Measurements from ENCODE around the gene NDST4.

Gene NDST4

DNA sequence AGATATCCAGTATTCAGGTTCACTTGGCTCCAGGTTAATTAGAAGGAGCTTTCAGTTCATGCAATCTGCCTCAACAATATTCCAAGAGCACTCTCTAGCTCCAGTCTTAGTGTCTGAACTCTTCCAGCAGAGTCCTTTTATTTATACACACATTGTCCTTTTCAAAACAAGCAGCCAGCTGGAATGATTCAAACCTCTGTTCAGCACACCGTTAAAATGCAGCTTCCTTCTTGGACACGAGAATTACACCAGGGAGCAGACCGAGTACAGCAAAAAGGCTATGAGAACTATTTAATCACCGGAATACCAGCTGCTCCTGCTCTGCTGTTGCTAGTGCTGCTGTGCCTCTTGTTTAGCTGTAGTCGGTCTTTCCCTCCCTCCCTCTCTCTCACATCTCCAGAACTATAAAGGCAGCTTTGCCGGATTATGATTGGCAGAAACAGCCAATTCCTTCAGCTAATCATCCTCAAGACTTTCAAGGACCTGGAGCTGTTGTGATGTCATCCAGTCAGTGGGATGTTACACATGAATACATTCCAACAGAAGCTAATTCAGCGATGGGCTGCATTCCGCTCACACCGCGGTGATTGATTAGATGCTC lies at the start of gene NDST4:
NDST4 (minus strand) TSS at position 115 of the 601 bp plus-strand sequence. CDS start 36,584 bp downstream, outside the sequence.
- Histone ChIP-seq H3K4me1 (ENCODE audit: control insufficient read depth, low read length) (no peaks in the 10 kb centered on the region), H3K27me3 (ENCODE audit: control insufficient read depth, low read length) (no peaks in the 10 kb centered on the region), H3K36me3 (ENCODE audit: control insufficient read depth, low read length) (no peaks in the 10 kb centered on the region), H3K4me3 (ENCODE audit: low read length) (no peak within 1 kb of the TSS), H3K9me3 (ENCODE audit: control insufficient read depth, insufficient read depth, low read length) (no peaks in the 10 kb centered on the region), H3K27ac (ENCODE audit: low read depth, low read length) (no peak within 1 kb of the TSS), H3K9me2 (replicated peaks; ENCODE audit: control insufficient read depth, low read length) (no peaks in the 10 kb centered on the region), H3F3A (ENCODE audit: control insufficient read depth, insufficient read depth) (no peaks in the 10 kb centered on the region), H3K79me2 (ENCODE audit: control insufficient read depth, low read length) (no peaks in the 10 kb centered on the region), H3K4me2 (ENCODE audit: low read length) (no peak within 1 kb of the TSS), H4K20me1 (ENCODE audit: control insufficient read depth, insufficient read depth, low read depth, low read length) (no peaks in the 10 kb centered on the region)
- TF ChIP-seq CTCF (IDR thresholded peaks at IDR 0.05; ENCODE audit: low read depth, low read length, poor library complexity, severe bottlenecking), result no peak
- TF ChIP-seq EZH2phosphoT487 (IDR thresholded peaks at IDR 0.05; ENCODE audit: borderline replicate concordance, low read length), result no peak

GRCh38 chr4:115159141-115159540 lies 45.7 kb upstream of the NDST4 start:
- Histone ChIP-seq H3K4me3 (ENCODE audit: low read length) (no peak overlapping the region), H3K9me2 (replicated peaks; ENCODE audit: control insufficient read depth, low read length) (no peaks in the 10 kb centered on the region), H3K4me1 (ENCODE audit: control insufficient read depth, low read length) (peaks cover 11% of the 10 kb centered on the region), H3K36me3 (ENCODE audit: control insufficient read depth, low read length) (no peaks in the 10 kb centered on the region), H3K79me2 (ENCODE audit: control insufficient read depth, low read length) (no peaks in the 10 kb centered on the region), H3K9me3 (ENCODE audit: control insufficient read depth, insufficient read depth, low read length) (no peaks in the 10 kb centered on the region), H3F3A (ENCODE audit: control insufficient read depth, insufficient read depth) (no peaks in the 10 kb centered on the region), H3K27ac (ENCODE audit: low read depth, low read length) (no peak overlapping the region), H3K27me3 (ENCODE audit: control insufficient read depth, low read length) (no peaks in the 10 kb centered on the region), H4K20me1 (ENCODE audit: control insufficient read depth, insufficient read depth, low read depth, low read length) (no peaks in the 10 kb centered on the region), H3K4me2 (ENCODE audit: low read length) (no peak overlapping the region)
- TF ChIP-seq EZH2phosphoT487 (IDR thresholded peaks at IDR 0.05; ENCODE audit: borderline replicate concordance, low read length) (no peak), CTCF (IDR thresholded peaks at IDR 0.05; ENCODE audit: low read depth, low read length, poor library complexity, severe bottlenecking) (no peak)

DNA sequence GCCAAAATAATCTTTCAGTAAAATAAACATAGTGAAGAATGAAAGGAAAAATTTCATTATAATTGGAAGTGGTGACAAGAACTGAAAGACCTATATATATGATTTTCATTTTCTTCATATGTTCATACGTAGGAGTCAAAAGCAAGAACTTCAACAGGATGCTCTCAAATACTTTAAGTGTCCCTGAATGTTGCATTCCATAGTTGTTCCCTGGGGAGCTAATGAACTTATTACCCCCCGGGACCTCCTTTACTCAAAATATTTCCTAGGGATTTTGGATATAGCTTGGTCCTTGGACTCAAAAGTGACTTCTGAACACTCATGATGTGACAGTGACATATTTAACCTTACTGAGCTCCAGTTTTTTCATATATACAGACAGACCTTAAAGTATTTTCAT lies 44.9 kb upstream of the NDST4 start:
- Histone ChIP-seq H3K27ac (ENCODE audit: low read depth, low read length) (no peak overlapping the region), H3K4me1 (ENCODE audit: control insufficient read depth, low read length) (peaks cover 11% of the 10 kb centered on the region), H4K20me1 (ENCODE audit: control insufficient read depth, insufficient read depth, low read depth, low read length) (no peaks in the 10 kb centered on the region), H3K4me2 (ENCODE audit: low read length) (no peak overlapping the region), H3F3A (ENCODE audit: control insufficient read depth, insufficient read depth) (no peaks in the 10 kb centered on the region), H3K79me2 (ENCODE audit: control insufficient read depth, low read length) (no peaks in the 10 kb centered on the region), H3K9me2 (replicated peaks; ENCODE audit: control insufficient read depth, low read length) (no peaks in the 10 kb centered on the region), H3K9me3 (ENCODE audit: control insufficient read depth, insufficient read depth, low read length) (no peaks in the 10 kb centered on the region), H3K36me3 (ENCODE audit: control insufficient read depth, low read length) (no peaks in the 10 kb centered on the region), H3K4me3 (ENCODE audit: low read length) (no peak overlapping the region), H3K27me3 (ENCODE audit: control insufficient read depth, low read length) (no peaks in the 10 kb centered on the region)
- TF ChIP-seq CTCF (IDR thresholded peaks at IDR 0.05; ENCODE audit: low read depth, low read length, poor library complexity, severe bottlenecking), result no peak
- TF ChIP-seq EZH2phosphoT487 (IDR thresholded peaks at IDR 0.05; ENCODE audit: borderline replicate concordance, low read length), result no peak

All from DOHH2 (cell line).